ENCODE data around the gene CLPTM1L.

DNA sequence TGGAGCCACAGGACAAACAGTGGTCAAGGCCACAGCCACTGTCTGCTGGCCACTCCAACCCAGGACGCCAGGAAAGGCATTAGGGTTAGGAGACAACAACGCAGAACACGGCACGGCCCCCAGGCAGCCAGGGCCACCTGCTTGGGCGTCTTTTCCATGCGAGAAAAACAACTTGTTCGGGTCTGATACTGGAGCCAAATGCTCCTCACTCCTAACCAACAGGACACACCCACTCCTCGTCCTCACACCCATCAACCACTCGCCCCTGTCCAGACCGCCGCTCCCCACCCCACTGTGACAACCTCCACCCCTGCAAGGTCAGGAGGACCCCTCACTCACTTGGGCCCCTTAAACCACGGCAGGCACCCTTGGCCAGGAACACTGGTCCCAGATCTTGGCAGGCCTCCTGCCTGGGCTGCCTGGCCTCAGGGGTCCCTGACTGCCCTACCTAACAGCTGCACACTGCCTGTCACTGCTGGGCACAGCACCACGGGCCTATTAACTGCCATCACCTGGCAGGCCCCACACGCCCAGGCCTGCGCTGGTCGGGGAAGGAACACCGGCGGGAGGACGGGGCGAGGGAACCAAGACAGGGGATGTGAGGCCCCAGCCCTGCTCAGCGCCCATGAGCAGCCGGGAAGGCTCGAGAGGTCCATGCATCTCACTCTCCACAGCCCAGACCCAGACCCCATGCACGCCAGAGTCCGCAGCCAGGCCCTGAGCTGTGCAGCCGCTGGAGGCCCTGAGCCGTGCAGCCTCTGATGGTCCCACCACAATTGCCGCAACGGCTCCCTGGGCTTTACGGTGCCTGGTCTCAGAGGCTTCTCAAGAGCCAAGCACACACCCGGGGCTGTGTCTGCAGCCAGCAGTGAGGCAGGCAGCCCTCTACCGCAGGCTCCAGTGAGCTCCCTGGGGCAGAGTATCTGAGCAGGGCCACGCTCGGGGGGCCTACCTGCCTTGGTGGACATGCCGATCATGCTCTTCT is 13.8 kb downstream of the CLPTM1L start:
- TF ChIP-seq, protein P1, sequence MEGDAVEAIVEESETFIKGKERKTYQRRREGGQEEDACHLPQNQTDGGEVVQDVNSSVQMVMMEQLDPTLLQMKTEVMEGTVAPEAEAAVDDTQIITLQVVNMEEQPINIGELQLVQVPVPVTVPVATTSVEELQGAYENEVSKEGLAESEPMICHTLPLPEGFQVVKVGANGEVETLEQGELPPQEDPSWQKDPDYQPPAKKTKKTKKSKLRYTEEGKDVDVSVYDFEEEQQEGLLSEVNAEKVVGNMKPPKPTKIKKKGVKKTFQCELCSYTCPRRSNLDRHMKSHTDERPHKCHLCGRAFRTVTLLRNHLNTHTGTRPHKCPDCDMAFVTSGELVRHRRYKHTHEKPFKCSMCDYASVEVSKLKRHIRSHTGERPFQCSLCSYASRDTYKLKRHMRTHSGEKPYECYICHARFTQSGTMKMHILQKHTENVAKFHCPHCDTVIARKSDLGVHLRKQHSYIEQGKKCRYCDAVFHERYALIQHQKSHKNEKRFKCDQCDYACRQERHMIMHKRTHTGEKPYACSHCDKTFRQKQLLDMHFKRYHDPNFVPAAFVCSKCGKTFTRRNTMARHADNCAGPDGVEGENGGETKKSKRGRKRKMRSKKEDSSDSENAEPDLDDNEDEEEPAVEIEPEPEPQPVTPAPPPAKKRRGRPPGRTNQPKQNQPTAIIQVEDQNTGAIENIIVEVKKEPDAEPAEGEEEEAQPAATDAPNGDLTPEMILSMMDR (IDR thresholded peaks at IDR 0.05), result no peak
- no peak for TF ChIP-seq ZFX (IDR thresholded peaks at IDR 0.05; ENCODE audit: borderline replicate concordance)
